HG03064 (cell line): ENCODE measurements around the gene PLPP2.

Experiments used
- ATAC-seq: cut with Tn5 transposase; IDR thresholded peaks from one replicate; pipeline ENCODE4 v1.9.1; 2021; ENCODE audit warnings: low read depth; ENCODE audit not compliant: unreplicated experiment

The PLPP2 gene

GRCh38 chr19:291006-291521, at the start of gene PLPP2:
Gene PLPP2, minus strand, starts transcription at chr19:291403. Its CDS starts 67 bp downstream, at chr19:291336.
- no peak for ATAC-seq

DNA sequence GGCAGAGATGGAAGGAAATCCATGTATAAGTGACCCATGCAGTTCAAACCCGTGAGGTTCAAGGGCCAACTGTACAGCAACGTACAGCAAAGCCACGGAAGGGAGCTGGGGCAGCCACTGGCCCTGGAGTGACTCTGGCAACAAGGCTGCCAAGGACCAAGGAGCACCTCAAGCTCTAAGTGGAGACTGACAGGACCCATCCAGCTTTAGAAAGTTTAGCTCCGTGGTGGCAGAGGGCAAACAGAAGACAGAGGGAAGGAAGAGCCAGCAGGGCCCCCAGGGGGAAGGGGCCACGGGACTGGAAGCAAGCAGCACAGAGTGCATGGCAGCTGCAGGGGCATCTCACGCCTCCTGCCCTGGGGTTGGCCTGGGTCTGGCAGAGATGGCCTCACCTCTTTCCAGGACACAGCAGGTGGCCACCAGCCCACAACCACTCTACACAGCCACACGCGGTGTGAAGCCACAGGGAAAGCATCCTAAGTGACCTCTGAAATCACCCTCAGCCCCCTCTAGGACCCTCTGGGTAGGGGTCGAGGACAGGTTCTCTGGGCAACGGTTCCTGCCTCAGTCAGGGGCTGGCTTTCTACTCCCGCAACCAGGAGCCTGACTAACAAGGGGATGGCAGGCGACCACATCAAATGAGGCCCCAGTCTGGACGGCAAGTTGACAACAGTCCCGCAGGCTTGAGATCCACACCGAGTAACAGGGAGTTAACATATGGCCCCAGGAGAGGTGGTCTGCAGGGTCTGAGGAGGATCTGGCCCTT, 49.6 kb upstream of the PLPP2 start:
- ATAC-seq = no peak

DNA sequence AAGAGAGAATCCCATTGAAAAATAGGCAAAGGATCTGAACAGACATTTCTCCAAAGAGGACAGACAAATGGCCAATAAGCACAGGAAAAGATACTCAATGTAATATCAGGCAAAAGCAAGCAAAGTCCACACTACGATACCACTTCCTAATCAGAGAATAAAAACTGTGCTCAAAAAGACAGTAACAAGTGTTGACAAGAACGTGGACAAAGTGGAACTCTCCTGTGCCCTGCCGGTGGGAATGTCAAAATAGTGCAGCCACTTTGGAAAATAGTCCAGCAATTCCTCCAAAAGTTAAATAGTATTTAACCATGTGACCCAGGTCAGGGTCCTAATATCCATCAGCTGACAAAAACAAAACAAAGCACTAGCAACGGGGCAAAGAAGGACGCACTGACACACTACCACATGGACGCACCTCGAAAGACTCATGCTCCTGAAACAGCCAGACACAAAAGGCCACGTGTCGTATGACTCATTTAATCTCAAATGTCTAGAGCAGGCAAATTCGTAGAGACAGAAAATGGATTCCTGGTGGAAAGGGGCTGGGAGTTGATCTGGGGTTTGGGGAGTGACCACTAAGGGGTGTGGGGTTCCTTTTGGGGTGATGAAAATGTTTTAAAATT, 48.2 kb upstream of the PLPP2 start:
- no peak for ATAC-seq

DNA sequence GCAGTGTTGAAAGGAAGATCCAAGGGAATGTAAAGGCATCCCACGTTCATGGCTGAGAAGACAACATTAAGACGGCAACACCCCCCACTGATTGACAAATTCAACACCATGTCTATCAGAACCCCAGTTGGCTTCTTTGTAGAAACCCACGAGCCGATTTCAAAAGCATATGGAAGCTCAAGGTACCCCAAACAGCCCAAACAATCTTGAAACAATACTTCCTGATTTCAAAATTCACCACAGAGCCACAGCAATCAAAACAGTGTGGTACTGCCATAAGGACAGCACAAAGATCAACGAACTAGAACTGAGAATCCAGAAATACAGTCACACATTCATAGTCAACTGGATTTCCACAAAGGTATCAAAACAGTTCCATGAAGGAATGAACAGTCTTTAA, 47.2 kb upstream of the PLPP2 start:
- ATAC-seq = no peak

GRCh38 chr19:336067-336614, 44.9 kb upstream of the PLPP2 start:
- no peak for ATAC-seq

DNA sequence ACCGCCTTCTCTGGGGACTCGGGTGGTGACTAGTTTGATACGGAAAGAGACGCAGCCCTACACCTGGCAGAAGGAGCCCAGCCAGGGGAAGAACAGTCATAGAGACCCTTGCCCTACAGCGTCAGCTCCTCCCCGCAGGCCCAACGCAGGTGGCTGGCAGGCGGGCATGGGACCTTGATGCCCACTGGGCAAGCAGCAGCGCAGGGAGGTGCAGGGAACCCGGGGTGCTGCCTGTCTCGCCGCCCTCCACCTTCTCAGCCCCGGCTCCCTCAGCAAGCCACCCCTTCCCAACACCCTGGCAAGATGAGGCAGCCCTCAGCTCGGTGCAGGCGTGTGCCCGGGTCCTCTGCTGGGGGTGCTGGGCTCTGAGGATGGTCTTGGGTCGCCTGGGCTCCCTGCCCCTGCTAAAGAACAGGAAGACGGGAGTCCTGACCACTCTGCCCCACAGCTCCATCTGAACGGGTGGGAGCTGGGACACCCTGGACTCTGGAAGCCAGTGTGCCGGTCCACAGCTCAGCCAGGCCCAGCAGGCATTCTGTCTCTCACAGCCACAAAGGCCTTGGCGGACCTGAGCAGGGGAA, 44.4 kb upstream of the PLPP2 start:
- no peak for ATAC-seq

DNA sequence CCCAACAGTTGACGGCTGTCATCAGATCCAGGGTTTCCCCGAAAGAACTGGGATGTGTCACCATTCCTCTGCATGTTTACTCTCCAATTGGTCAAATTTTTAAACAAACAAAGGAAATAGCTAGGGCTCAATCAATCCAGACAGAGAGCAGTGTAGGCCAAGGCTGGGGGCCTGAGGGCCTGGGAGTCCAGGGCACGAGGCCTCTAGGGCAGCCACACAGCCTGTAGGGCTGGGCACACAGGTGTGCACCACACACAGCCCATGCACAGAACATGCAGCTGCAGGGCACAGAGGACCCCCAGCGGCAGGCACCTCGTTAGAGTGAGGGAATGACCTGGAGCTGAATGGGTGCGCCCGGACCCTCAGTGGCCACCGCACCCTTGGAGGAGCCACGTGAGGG, 43.9 kb upstream of the PLPP2 start:
- ATAC-seq = no peak

- ATAC-seq = no peak
These were observed 43.3 kb upstream of the PLPP2 start for GRCh38 chr19:334296-335071.

DNA sequence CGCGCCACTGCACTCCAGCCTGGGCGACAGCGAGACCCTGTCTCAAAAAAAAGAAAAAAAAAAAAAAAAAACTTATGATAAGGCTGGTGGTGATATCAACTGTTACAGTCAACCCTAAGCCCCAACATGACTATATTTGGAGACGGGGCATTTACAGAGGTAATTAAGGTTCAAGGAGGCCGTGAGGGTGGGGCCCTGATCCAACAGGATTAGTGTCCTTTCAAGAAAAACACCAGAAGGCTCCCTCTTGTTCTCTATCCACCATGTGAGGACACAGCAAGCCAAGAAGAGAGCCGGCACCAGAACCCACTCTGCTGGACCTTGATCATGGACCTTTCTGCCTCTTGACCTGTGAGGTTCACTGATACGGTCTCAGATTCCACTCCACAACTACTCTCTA, 39.3 kb upstream of the PLPP2 start:
- ATAC-seq = no peak

DNA sequence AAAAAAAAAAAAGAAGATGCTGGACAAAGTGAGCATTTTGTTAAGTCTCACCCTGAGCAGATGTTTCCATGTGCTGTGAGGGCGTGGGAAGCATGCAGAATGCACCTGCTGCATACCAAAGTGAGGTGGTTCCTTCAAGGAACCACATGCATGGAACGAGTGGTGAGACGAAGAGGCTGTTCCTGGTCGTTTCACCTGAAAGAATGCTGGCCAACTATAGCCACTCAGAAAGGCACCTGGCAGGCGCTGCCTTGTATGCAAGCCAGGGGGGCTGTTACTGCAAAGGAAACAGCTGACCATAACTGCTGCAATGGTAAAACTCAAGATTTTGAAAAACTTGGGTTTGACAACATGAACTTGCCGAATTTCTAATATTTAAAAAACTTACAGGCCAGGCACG, 38.7 kb upstream of the PLPP2 start:
- ATAC-seq = no peak

GRCh38 chr19:328025-328505, 36.9 kb upstream of the PLPP2 start:
- no peak for ATAC-seq

DNA sequence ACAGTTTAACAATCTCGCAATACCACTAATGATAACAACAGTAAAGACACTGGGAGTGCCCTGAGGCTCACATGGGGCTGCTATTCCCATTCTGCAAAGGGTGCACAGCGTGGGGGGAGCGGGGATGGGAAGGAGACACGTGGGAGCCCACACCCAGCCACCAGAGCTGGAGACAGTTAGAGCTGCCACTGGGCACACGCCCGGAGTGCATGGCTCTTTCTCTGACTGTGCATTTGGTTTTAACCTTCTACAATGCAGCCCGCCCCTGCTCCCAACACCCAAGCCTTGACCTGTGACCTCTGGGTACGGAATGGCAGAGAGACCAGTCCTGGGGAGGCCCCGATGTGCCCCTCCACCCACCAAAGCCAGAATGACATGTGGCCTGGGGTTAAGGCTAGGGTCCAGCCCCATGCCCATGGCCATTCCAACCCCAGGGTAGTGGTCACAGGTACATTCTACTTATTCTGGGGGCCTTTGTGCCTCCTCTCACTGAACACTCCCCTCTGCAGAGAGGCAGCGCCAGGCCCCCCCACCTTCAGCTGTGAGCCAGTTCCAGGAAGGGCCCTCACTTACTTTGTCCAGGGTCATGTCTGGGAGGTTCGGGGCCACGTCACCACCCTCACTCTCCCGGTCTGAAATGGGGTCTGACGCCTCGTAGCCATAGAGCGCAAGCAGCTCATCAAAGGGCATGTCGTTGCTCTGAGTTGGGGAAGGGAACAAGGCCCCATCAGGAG, 36.3 kb upstream of the PLPP2 start:
- ATAC-seq = no peak

DNA sequence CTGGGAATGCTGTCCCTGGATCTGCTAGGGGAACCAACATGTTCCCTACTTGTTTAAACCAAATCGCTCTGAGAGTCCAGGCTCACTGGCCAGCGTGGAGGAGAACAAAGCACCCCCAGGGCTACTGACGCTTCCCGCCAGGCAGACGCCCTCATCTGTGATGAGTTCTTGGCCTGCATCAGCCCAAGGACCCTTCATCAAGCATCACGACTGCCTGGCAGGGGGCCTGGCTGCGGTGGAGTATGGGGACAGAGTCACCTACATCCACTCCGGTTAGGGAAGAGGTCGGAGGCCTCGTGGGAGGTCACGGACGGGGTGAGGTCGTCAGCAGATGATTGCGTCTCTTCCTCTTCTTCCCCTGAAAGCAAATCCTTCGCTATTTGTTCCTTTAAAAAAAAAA, 35.7 kb upstream of the PLPP2 start:
- ATAC-seq = no peak

- no peak for ATAC-seq
These were observed 34.8 kb upstream of the PLPP2 start for GRCh38 chr19:325937-326565.

GRCh38 chr19:325173-325936, 34.2 kb upstream of the PLPP2 start:
- no peak for ATAC-seq

DNA sequence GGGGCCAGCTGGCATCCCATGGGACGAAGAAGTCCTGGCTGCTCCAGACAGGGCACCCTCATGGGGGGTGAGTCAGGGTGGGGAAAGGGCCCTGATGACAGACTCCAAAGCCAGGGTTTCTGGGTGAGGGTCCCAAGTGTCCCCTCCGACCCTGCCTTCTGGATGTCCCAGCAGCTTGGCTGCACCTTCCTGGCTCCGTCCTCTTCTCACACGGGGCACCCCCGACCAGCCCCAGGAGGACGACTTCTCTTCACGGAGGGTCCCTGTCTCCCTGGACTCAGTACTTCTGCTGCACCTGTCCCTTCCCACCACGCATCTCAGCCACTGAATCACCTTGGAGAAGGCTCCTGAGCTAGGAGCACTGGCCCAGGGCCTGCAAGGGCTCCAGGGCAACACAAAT, 33.5 kb upstream of the PLPP2 start:
- no peak for ATAC-seq

DNA sequence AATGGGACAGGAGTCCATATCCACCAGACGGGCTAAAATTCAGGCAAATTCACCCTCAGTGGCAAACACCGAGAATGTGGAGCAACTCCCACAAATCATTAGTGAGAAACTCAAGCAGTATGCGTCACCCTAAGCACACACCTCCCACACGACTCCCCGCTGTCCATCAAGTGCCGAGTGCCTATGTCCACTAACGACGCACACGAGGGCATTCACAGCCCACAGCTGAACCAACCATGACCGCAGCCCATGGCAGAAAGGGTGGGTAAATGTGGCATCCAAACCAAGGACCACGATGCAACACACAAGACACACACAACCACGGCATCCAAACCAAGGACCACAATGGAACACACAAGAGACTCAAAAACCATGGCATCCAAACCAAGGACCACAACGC, 31.4 kb upstream of the PLPP2 start:
- no peak for ATAC-seq

GRCh38 chr19:318509-318774, 27.2 kb upstream of the PLPP2 start:
- ATAC-seq = no peak
